ENCODE data around the gene RIMS4.
"Not testable (repeated sequence)": the region's sequence is repeated elsewhere in the genome, so short reads cannot be mapped to it uniquely, and the experiment has no call there.

RIMS4 gene

DNA sequence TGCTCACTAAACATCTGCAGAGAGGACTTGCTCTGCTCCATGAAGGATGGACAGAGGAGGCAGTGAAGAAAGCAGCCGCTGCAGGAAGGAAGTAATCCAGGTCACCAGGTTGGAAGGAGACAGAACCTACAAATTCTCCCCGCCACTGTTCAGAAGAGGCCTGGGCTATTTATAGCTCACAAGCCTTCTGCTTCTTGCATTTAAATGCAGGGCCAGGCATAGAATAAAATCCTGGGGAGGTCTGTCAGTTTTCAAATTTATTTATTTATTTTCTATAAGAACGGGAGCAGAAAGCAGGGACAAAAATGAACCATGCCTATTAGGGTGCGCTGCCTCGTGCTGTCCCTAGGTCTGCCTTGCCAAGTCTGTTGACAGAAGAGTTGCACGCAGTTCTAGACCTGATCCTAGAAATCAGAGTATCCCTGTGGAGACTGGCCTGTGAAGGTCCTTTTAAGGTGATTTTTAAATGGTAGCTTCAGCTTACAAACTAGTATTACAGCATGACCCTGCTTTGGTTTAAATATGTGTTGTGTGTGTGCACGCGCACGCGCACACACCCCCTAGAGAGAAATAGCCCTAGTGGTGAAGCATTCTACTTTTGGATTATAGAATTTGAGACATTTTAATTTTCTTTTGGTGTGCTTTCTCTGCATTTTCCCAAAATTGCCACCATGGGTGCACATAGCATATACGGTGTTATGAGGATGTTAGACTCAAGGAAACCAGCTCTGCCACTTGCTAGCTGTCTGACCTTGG lies 19.5 kb downstream of the RIMS4 start:
- no peak for DNase-seq

DNA sequence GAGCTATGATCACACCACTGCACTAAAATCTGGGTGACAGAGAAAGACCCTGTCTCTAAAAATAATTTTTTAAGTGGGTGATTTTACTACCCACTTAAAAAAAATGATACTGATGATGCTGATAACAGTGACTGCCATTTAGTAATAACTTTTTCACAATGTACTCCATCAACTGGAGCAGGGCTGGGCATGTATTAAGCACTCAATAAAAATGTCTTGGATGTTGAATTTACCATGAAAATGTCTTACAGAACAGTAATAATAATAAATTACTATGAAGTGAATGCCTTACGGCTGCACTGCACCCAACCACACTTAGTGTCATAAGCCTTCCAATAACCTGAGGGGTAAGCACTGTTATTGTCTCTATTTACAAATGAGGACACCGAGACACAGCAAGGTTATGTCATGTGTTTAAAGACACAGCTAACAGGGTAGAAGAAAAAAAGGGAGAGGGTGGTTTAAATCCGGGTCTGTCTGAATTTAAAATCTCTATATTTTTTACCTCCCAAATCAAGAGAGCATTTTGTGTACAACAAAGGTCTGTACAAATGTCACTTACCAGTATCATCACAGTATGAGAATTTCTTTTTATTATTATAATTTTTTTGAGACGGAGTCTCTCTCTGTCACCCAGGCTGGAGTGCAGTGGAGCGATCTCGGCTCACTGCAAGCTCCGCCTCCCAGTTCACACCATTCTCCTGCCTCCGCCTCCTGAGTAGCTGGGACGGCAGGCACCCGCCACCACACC lies 21.5 kb downstream of the RIMS4 start:
- no peak for DNase-seq

DNA sequence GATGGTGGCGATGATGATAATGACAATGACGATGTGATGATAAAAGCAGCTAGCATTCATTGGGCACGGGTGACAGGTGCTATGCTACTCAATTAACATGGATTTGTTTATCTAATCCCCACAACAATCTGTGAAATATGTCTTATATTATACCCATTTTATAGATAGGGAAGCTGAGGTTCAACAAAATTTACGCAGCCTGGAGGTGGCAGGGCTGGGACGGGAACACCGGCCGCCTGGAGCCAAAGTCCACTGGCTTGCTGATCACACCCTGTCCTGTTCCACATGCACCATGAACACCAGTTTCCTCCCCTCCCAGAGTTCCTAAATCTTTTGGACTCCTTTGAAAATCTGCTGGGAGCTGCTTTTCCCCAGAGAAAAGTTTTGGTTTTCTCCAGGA lies 23.0 kb downstream of the RIMS4 start:
- DNase-seq, result no peak

DNA sequence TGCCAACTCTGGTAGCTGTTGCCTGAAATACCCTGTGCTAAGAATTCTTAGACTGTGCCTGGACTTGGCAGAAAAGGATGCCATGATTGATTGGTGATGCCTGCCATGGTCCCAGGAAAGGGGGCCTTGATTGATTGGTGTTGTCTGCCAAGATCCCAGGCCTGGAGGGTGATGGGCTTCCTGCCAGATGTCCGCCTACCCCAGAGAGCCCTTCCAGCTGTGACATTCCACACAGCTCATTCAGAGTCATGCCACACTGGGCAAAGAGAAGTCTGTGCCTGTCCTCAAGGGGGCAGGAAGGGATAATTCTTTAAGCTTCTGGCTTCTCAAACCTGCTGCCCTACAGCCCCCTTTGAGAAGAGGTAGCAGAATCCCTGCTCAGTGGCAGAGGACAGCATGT lies 24.6 kb downstream of the RIMS4 start:
- no peak for DNase-seq

- no peak for DNase-seq
Measured at GRCh38 chr20:44784688-44785087, 25.7 kb downstream of the RIMS4 start.

DNA sequence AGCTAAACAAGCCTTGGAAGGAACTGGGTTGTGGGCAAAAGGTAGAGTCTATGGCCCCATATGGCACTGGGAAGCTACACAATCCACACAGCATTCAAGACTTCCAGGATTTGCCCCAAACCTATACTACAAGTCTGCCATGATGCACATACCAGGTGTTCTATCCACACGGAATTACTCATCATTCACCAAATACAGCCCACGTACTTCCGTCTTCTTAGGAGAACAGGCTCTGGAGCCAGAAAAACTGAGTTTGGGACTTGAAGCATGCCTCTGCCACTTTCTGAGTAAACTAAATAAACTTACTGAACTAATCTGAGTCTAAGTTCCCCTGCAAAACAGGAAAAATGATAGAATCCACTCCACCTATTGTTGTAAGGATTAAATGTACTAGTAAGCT lies 28.6 kb downstream of the RIMS4 start:
- DNase-seq, result no peak

DNA sequence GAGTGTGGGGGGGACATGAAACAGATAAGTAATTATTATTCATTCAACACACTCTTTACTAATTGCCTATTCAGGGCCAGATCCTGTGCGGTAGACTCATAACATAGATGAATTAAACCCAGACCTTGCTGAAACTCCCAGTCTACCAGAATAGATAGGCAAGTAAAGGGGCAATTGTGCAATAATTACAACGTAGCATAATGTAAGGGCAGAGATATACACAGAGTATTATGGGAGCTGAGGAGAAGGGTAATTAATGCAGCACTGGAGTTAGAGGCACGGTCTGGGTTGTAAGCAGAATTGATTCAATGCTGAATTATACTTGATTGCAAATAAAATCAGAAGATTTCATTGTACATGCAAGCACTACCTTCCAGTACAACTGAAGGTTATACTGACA lies 29.2 kb downstream of the RIMS4 start:
- DNase-seq, result no peak

DNA sequence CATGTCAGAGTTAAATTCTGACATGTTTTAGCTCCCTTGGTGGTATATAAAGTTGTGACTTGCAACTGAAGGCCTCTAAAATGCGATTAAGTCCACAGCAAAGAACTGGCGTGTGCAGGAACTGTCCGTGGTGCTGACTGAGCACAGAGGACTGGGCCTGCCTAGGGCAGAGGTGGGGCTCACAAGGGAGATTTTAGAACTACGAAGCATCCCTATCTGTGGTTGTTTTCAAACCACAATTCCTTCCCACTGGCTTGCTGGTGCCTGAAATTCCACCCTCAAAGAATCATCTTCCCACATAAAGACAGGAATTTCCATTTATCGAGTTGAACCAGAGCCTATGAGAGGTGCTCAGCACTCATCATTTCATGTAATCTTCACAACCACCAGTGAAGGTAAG lies 30.1 kb downstream of the RIMS4 start:
- DNase-seq, result no peak

DNA sequence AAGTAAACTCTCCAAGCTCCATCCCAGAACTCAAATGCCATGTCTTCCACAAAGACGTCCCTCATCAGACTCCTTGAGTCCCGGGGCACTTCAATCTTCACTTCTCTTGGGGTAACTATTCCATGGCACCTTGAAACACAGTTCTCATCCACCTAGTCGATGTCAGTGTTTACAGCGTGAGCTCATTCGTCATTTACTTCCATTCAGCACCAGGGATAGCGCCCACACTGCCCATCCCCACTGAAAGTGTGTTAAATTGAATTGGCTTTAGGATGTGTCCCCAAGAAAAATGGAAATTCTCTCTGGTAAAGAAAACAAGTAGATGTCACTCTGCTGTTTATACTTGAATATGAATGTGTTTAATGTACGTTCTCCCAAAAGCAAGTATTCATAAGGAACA lies 33.4 kb downstream of the RIMS4 start:
- DNase-seq, result no peak

GRCh38 chr20:44773070-44773829 lies 37.1 kb downstream of the RIMS4 start:
- no peak for DNase-seq

DNA sequence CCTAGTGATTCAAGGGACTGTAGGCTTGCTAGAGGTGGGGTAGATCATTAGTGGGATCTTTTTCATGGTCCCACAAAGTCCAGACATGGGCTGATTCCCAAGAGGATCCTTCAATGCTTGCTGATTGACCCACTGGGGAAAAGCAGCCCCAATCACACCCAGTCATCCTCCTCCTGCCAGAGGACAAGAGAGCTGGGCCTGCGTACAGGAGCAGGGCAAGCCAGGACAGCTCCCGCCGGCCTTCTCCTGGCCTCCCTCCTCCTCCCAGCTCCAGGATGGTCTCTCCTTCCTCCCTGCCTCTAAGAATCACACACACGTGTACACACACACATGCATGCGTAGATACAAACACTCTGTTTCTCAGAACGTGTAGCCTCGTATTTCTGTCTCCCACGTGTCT lies 37.7 kb downstream of the RIMS4 start:
- no peak for DNase-seq

- no peak for DNase-seq
Measured at GRCh38 chr20:44771172-44771535, 39.2 kb downstream of the RIMS4 start.

GRCh38 chr20:44770484-44771171 lies 39.7 kb downstream of the RIMS4 start:
- no peak for DNase-seq

DNA sequence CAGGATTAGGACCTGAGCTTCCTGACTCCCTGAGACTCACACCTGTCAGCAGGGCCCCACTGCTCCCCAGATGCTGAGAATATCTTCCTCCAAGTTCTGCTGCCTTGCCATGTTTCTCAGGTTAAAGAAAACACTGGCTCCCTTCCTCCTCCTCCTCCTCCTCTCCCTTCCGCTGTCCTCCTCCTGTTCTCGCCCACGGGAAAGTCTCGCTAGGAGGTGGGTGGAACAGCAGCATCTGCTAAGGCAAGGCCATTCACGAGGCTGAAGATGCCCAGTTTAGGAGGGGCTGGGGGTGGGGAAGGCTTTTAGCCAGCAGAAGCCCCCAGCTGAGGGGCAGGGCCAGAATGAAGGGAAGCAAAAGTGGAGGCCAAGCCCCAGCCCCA lies 40.9 kb downstream of the RIMS4 start:
- DNase-seq, result no peak

DNA sequence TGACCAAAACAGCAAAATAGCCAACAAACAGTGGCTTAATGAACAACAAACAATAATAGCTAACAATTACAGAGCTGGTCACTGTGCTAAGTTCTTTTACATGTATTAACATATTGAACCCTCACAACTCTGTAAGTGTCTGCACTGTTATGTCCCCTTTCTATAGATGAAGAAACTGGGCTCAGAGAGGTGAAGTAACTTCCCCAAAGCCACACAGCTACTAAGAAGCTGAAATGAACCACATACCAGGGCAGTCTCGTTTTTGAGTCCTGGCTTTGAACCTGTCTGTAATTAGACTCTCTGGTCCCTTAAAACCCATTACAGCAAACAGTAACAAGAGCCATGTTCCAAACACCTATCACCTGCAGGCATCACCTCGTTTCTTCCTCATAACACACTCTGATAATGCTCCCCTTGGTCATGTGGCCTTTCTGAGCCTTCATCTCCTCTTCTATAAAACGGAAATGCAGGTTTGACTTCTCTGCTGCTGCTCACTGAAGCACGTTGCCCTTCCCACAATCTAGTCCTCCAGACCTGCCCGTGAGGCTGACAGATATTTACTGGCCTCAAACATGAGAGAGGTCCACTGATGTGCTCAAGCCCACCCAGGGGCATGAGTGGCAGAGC lies 41.4 kb downstream of the RIMS4 start:
- DNase-seq, result no peak

GRCh38 chr20:44768256-44768655 lies 42.1 kb downstream of the RIMS4 start:
- no peak for DNase-seq

GRCh38 chr20:44765701-44766347 lies 44.5 kb downstream of the RIMS4 start:
- no peak for DNase-seq

GRCh38 chr20:44765091-44765490 lies 45.3 kb downstream of the RIMS4 start:
- DNase-seq, result no peak

DNA sequence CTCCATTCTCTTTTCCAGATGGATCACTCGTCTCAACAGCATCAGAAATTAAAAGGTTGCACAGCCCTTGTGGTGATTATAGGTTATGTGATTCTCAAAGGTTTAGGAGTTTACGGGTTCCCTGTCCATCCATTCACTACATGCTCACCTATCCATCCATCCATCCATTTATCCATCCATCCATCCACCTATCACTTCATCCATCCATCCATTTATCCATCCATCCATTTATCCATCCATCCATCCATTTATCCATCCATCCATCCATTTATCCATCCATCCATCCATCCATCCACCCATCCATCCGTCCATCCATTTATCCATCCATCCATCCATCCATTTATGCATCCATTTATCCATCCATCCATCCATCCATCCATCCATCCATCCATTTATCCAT lies 46.5 kb downstream of the RIMS4 start:
- not testable (repeated sequence) for DNase-seq

DNA sequence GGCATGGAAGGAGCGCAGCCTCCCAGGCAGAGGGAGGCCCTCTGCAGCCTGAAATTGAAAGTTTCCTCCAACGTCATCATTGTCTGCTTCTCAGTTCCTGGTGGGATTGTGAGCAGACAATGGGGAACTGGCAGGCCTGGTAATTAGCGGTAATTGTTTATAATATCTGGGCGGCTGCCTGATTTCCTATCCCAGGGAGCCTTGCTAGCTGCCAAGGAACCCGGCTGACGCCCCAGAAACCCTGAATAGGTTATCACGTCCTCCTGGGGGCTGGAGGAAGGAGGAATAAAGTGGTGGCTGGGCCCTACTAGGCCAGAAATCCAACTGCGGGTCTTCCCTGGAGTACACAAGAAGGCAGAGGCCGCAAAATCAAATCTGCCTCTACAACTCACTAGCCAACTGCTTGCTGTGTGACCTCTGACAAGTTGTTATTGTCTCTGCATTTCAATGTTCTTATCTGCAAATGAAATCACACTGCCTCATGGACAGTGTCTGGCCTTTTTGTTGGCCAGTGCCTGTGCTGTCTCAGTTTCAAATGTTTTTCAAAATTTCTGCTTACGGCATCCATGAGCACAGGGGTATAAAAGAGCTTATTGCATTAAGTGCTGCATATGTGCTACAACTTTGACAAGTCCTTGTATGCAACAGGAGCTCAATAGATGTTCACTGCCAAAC lies 47.7 kb downstream of the RIMS4 start:
- no peak for DNase-seq

DNA sequence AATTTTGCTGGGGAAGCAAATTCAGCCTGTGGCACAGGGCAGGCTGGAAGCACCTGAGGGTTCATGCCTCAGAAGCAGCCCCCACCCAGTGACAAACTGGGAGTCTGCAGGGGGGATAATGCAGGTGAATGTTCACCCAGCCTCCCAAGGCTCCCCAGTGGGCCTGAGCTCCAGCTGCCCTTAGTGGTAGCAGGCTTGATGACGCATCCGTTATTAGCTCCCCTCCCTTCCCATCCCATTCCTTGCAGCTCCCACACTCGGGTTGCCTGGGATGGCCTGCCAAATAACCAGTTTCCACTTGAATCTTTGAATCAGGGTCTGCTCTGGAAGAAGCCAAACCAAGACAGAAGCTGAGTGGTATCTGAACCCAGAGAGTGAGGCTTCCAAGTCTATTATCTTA lies 48.9 kb downstream of the RIMS4 start:
- no peak for DNase-seq

DNA sequence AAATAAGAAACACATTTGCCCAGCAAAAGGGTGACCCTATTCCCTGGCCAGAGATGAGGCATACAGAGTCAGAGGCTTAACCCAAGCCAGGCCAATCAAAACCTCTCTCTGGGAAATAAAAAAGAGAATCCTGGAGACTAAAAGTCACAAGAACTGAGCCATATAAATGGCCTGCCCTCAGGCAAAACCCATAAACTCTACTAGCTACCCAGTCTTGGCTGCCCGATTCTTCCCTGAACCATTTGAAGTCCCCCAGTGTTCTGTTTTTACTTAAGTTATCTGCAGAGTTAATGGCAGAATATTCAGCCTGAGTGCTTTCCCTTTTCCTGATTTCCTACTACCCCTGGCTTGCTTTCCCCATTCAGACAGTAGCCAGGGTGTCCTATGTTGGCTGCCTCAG lies 50.8 kb downstream of the RIMS4 start:
- DNase-seq, result no peak
